ENCODE results near the gene AKNA.

Gene AKNA

GRCh38 chr9:114431770-114432169 lies 44.0 kb upstream of the AKNA start:
- no peak for DNase-seq (ENCODE audit: low read depth, low spot score)
- in situ Hi-C loops (cut with HindIII; ENCODE audit: low sequenced_read_pairs), result no loop called here
- H3K4me3 ChIP-seq (ENCODE audit: low read depth, low read length), result no peak overlapping the region
- TF ChIP-seq CTCF (IDR thresholded peaks at IDR 0.05; ENCODE audit: low read depth, low read length), result no peak

GRCh38 chr9:114431003-114431402 lies 43.2 kb upstream of the AKNA start:
- H3K4me3 ChIP-seq (ENCODE audit: low read depth, low read length), result no peak overlapping the region
- no peak for DNase-seq (ENCODE audit: low read depth, low spot score)
- TF ChIP-seq CTCF (IDR thresholded peaks at IDR 0.05; ENCODE audit: low read depth, low read length), result no peak
- in situ Hi-C loops (cut with HindIII; ENCODE audit: low sequenced_read_pairs), result no loop called here

GRCh38 chr9:114430457-114430856 lies 42.7 kb upstream of the AKNA start:
- in situ Hi-C loops (cut with HindIII; ENCODE audit: low sequenced_read_pairs), result no loop called here
- no peak for DNase-seq (ENCODE audit: low read depth, low spot score)

GRCh38 chr9:114429488-114429887 lies 41.7 kb upstream of the AKNA start:
- no peak for DNase-seq (ENCODE audit: low read depth, low spot score)
- TF ChIP-seq CTCF (IDR thresholded peaks at IDR 0.05; ENCODE audit: low read depth, low read length), result no peak
- H3K4me3 ChIP-seq (ENCODE audit: low read depth, low read length), result no peak overlapping the region
- in situ Hi-C loops (cut with HindIII; ENCODE audit: low sequenced_read_pairs), result no loop called here

More at GRCh38 chr9:114430457-114430856, 42.7 kb upstream of the AKNA start:
- H3K4me3 ChIP-seq (ENCODE audit: low read depth, low read length), result no peak overlapping the region
- TF ChIP-seq CTCF (IDR thresholded peaks at IDR 0.05; ENCODE audit: low read depth, low read length), result no peak

- in situ Hi-C loops (cut with HindIII; ENCODE audit: low sequenced_read_pairs), result no loop called here
- no peak for DNase-seq (ENCODE audit: low read depth, low spot score)
- H3K4me3 ChIP-seq (ENCODE audit: low read depth, low read length), result no peak overlapping the region
- TF ChIP-seq CTCF (IDR thresholded peaks at IDR 0.05; ENCODE audit: low read depth, low read length), result no peak
Observed at GRCh38 chr9:114428466-114428865, 40.7 kb upstream of the AKNA start.

GRCh38 chr9:114427644-114428043 lies 39.9 kb upstream of the AKNA start:
- no peak overlapping the region for H3K4me3 ChIP-seq (ENCODE audit: low read depth, low read length)
- in situ Hi-C loops (cut with HindIII; ENCODE audit: low sequenced_read_pairs), result no loop called here
- DNase-seq (ENCODE audit: low read depth, low spot score), result no peak
- no peak for TF ChIP-seq CTCF (IDR thresholded peaks at IDR 0.05; ENCODE audit: low read depth, low read length)

Measured in astrocyte of the spinal cord (primary cell).